Karpas-422 (cell line): ENCODE data around the gene MAN2A2. TPM values are rescaled to one million over a fixed set of nuclear protein-coding genes. Genes with fewer than 3 reads are reported as not detected.
"Not testable (repeated sequence)": the region's sequence is repeated elsewhere in the genome, so short reads cannot be mapped to it uniquely, and the experiment has no call there.

Experiments used
- DNase-seq: peaks from one replicate; pipeline ENCODE4 v3.0.0-alpha.2; 2015
- H2AFZ ChIP-seq: fragments of 200-600 bp; sonication (generic); 2 replicates; pipeline ENCODE4 v1.6.1; 2014; ENCODE audit warnings: antibody characterized with exemption, low read length, mixed read lengths
- H3K27ac ChIP-seq: fragments of 200-600 bp; sonication (generic); 2 replicates; pipeline ENCODE4 v1.5.1; 2014; ENCODE audit warnings: mild to moderate bottlenecking, low read length, moderate library complexity
- H3K27me3 ChIP-seq: fragments of 200-600 bp; sonication (generic); 2 replicates; pipeline ENCODE4 v1.6.1; 2014; ENCODE audit warnings: low read length, mixed read lengths
- H3K36me3 ChIP-seq: fragments of 200-600 bp; sonication (generic); 2 replicates; pipeline ENCODE4 v1.6.1; 2014; ENCODE audit warnings: low read length, mixed read lengths; ENCODE audit not compliant: insufficient read depth
- H3K4me1 ChIP-seq: fragments of 200-600 bp; sonication (generic); 2 replicates; pipeline ENCODE4 v1.6.1; 2014; ENCODE audit warnings: mild to moderate bottlenecking, low read length, mixed read lengths
- H3K4me2 ChIP-seq: fragments of 200-600 bp; sonication (generic); 2 replicates; pipeline ENCODE4 v1.6.1; 2014; ENCODE audit warnings: low read length, low read depth, mild to moderate bottlenecking; ENCODE audit not compliant: poor library complexity, severe bottlenecking
- H3K4me3 ChIP-seq: fragments of 200-600 bp; sonication (generic); 2 replicates; pipeline ENCODE4 v1.5.1; 2014; ENCODE audit warnings: mild to moderate bottlenecking, antibody characterized with exemption, low read length, mixed read lengths
- H3K79me2 ChIP-seq: fragments of 200-600 bp; sonication (generic); 2 replicates; pipeline ENCODE4 v1.6.1; 2014; ENCODE audit warnings: mild to moderate bottlenecking, low read length, mixed read lengths
- H3K9ac ChIP-seq: fragments of 200-600 bp; sonication (generic); 2 replicates; pipeline ENCODE4 v1.6.0; 2014; ENCODE audit warnings: low read length
- H3K9me2 ChIP-seq: fragments of 200-600 bp; sonication (generic), shearing (Covaris generic); replicated peaks from 2 replicates; pipeline ENCODE4 v1.6.0; 2014; ENCODE audit warnings: mild to moderate bottlenecking, low read length, moderate library complexity; ENCODE audit not compliant: insufficient read depth
- H3K9me3 ChIP-seq: fragments of 300-700, 200-600 bp; sonication (generic); 2 replicates; pipeline ENCODE4 v1.6.1; 2014; ENCODE audit warnings: low read length, mixed read lengths
- H4K20me1 ChIP-seq: fragments of 200-600 bp; sonication (generic); 2 replicates; pipeline ENCODE4 v1.6.1; 2014; ENCODE audit warnings: mild to moderate bottlenecking, antibody characterized with exemption, low read length, low read depth; ENCODE audit not compliant: insufficient read depth
- total RNA-seq: library from RNA; depleted of rRNA; stranded (reverse); fragments of >200 nt; shearing (Covaris generic); gene quantifications from 2 replicates; pipeline ENCODE4 v1.2.3, GENCODE V29; 2014; ENCODE audit warnings: low replicate concordance

The MAN2A2 gene
- total RNA-seq, 1 experiment from 2014 or later: 60.8 TPM

GRCh38 chr15:90891346-90891949 is 11.7 kb upstream of the MAN2A2 start:
- Histone ChIP-seq H3K9me3 (no peaks in the 10 kb centered on the region), H3K27me3 (no peaks in the 10 kb centered on the region), H3K9ac (no peak overlapping the region), H3K36me3 (no peaks in the 10 kb centered on the region; the same call in 1 of the 2 replicates), H3K4me2 (no peak overlapping the region), H3K4me1 (peaks cover 12% of the 10 kb centered on the region), H3K79me2 (peaks cover 1% of the 10 kb centered on the region; the same call in 1 of the 2 replicates), H3K27ac (no peak overlapping the region), H3K4me3 (no peak overlapping the region), H3K9me2 (no peaks in the 10 kb centered on the region), H4K20me1 (no peaks in the 10 kb centered on the region), H2AFZ (no peak overlapping the region)
- DNase-seq: no peak

- H3K27me3 ChIP-seq: no peaks in the 10 kb centered on the region
- H3K4me1 ChIP-seq: peaks cover 10% of the 10 kb centered on the region
- H3K36me3 ChIP-seq: no peaks in the 10 kb centered on the region; the same call in 1 of the 2 replicates
- H3K4me3 ChIP-seq: no peak overlapping the region
- no peaks in the 10 kb centered on the region for H3K79me2 ChIP-seq
- H3K27ac ChIP-seq: no peak overlapping the region
- no peak overlapping the region for H2AFZ ChIP-seq
- no peaks in the 10 kb centered on the region for H4K20me1 ChIP-seq
- no peaks in the 10 kb centered on the region for H3K9me3 ChIP-seq
- H3K9ac ChIP-seq: no peak overlapping the region
- H3K9me2 ChIP-seq: no peaks in the 10 kb centered on the region
- DNase-seq: no peak
- no peak overlapping the region for H3K4me2 ChIP-seq
Observed at GRCh38 chr15:90892023-90892422, 11.1 kb upstream of the MAN2A2 start.

- H3K27me3 ChIP-seq: no peaks in the 10 kb centered on the region
- peak overlapping the region; percentile 51; the same call in 1 of the 2 replicates for H3K4me3 ChIP-seq
- H3K4me2 ChIP-seq: no peak overlapping the region
- H3K9me3 ChIP-seq: no peaks in the 10 kb centered on the region
- no peaks in the 10 kb centered on the region for H3K9me2 ChIP-seq
- H3K9ac ChIP-seq: no peak overlapping the region
- H4K20me1 ChIP-seq: no peaks in the 10 kb centered on the region
- H3K27ac ChIP-seq: no peak overlapping the region
- no peak overlapping the region for H2AFZ ChIP-seq
- H3K79me2 ChIP-seq: no peaks in the 10 kb centered on the region
- DNase-seq: no peak
- H3K4me1 ChIP-seq: peaks cover 10% of the 10 kb centered on the region
- no peaks in the 10 kb centered on the region; the same call in 1 of the 2 replicates for H3K36me3 ChIP-seq
Observed at GRCh38 chr15:90892498-90893174, 10.5 kb upstream of the MAN2A2 start.

- no peak for DNase-seq
- peaks cover 10% of the 10 kb centered on the region for H3K4me1 ChIP-seq
- no peak overlapping the region for H2AFZ ChIP-seq
- peak overlapping the region; percentile 51; the same call in 1 of the 2 replicates for H3K4me3 ChIP-seq
- H3K36me3 ChIP-seq: no peaks in the 10 kb centered on the region; the same call in 1 of the 2 replicates
- peak overlapping the region; percentile 12 for H3K4me2 ChIP-seq
- no peaks in the 10 kb centered on the region for H3K9me2 ChIP-seq
- no peak overlapping the region for H3K27ac ChIP-seq
- peak overlapping the region; percentile 49 for H3K9ac ChIP-seq
- no peaks in the 10 kb centered on the region for H4K20me1 ChIP-seq
- no peaks in the 10 kb centered on the region for H3K27me3 ChIP-seq
- no peaks in the 10 kb centered on the region for H3K9me3 ChIP-seq
- H3K79me2 ChIP-seq: no peaks in the 10 kb centered on the region
Observed at GRCh38 chr15:90893175-90894090, 9.7 kb upstream of the MAN2A2 start.

GRCh38 chr15:90895571-90896117 is 7.5 kb upstream of the MAN2A2 start:
- no peak overlapping the region for H3K4me2 ChIP-seq
- H2AFZ ChIP-seq: no peak overlapping the region
- H4K20me1 ChIP-seq: no peaks in the 10 kb centered on the region
- no peak overlapping the region for H3K4me3 ChIP-seq
- no peak for DNase-seq
- H3K4me1 ChIP-seq: no peaks in the 10 kb centered on the region
- H3K79me2 ChIP-seq: no peaks in the 10 kb centered on the region
- no peak overlapping the region for H3K9ac ChIP-seq
- H3K27ac ChIP-seq: no peak overlapping the region
- H3K9me2 ChIP-seq: no peaks in the 10 kb centered on the region
- H3K36me3 ChIP-seq: no peaks in the 10 kb centered on the region; the same call in 1 of the 2 replicates
- H3K9me3 ChIP-seq: no peaks in the 10 kb centered on the region
- no peaks in the 10 kb centered on the region for H3K27me3 ChIP-seq

GRCh38 chr15:90897131-90897655 is 5.9 kb upstream of the MAN2A2 start:
- H3K4me1 ChIP-seq: peaks cover 11% of the 10 kb centered on the region
- H3K4me3 ChIP-seq, H3K4me2 ChIP-seq, H3K9me3 ChIP-seq, H4K20me1 ChIP-seq, H2AFZ ChIP-seq, H3K9ac ChIP-seq, H3K27me3 ChIP-seq, H3K9me2 ChIP-seq, H3K27ac ChIP-seq, H3K79me2 ChIP-seq, H3K36me3 ChIP-seq: not testable (repeated sequence)
- peak; percentile 52 for DNase-seq

- peak; percentile 77 for DNase-seq
- Histone ChIP-seq H3K27ac (peak overlapping the region; percentile 65), H3K36me3 (0 out of 2 replicates have a peak, but pooled peaks cover 6% of the 10 kb centered on the region), H3K9me3 (no peaks in the 10 kb centered on the region), H3K79me2 (peaks cover 5% of the 10 kb centered on the region; the same call in 1 of the 2 replicates), H3K4me1 (peaks cover 20% of the 10 kb centered on the region), H3K9me2 (no peaks in the 10 kb centered on the region), H3K9ac (peak overlapping the region; percentile 81), H3K4me3 (peak overlapping the region; percentile 75), H2AFZ (peak overlapping the region; percentile 47; the same call in 1 of the 2 replicates), H4K20me1 (no peaks in the 10 kb centered on the region), H3K27me3 (no peaks in the 10 kb centered on the region), H3K4me2 (peak overlapping the region; percentile 89)
Observed at GRCh38 chr15:90901175-90902039, 1.7 kb upstream of the MAN2A2 start.
